ENCODE measurements around the gene ITGB2.
"Not testable (repeated sequence)": the region's sequence is repeated elsewhere in the genome, so short reads cannot be mapped to it uniquely, and the experiment has no call there.

Gene ITGB2

GRCh38 chr21:44926331-44927101 is 5.8 kb upstream of the ITGB2 start:
- DNase-seq (ENCODE audit: low spot score): peak; percentile 29

- DNase-seq (ENCODE audit: low spot score): no peak
Measured at GRCh38 chr21:44925378-44925755, 4.7 kb upstream of the ITGB2 start.

DNA sequence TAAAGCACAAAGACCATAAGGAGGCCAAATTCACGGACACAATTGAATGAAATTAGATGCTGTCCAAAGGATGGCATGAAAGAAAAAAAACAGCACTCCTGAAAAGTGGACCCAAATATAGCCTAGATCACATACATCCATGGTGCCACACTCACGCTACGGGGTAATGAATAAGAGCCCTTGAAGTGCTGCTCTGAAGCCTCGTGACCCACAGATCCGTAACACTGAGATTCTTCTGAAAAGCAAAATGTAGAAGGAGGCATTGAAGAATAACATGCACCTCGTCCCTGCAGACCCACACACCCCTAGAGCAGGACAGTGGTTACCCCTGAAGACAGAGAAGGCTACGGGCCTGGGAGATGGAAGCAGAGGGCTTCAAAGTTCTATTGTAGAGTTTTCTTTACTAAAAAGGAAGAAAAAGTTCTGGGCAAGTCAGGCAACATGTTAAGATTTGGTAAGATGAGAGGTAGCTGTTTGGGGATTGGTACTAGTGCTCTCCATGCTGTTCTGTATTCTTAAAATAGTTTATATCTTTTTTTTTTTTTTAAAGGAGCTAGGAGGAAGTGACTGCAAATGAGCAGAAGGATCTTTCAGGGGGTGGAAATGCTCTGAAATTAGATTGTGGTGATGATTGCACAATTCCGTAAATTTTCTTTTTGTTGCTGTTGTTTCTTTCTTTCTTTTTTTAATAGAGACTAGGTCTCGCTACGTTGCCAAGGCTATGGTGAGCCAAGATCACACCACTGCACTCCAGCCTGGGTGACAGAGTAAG is 4.1 kb upstream of the ITGB2 start:
- peak; percentile 54 for DNase-seq (ENCODE audit: low spot score)

GRCh38 chr21:44923480-44924084 is 2.9 kb upstream of the ITGB2 start:
- DNase-seq (ENCODE audit: low spot score): no peak

- DNase-seq (ENCODE audit: low spot score): no peak
Measured at GRCh38 chr21:44921928-44922327, 1.2 kb upstream of the ITGB2 start.

- no peak for DNase-seq (ENCODE audit: low spot score)
Measured at GRCh38 chr21:44919913-44920693, 596 bp downstream of the ITGB2 start.

- DNase-seq (ENCODE audit: low spot score): no peak
Measured at GRCh38 chr21:44919111-44919912, 1.4 kb downstream of the ITGB2 start.

- DNase-seq (ENCODE audit: low spot score): no peak
Measured at GRCh38 chr21:44918581-44919033, 2.1 kb downstream of the ITGB2 start.

DNA sequence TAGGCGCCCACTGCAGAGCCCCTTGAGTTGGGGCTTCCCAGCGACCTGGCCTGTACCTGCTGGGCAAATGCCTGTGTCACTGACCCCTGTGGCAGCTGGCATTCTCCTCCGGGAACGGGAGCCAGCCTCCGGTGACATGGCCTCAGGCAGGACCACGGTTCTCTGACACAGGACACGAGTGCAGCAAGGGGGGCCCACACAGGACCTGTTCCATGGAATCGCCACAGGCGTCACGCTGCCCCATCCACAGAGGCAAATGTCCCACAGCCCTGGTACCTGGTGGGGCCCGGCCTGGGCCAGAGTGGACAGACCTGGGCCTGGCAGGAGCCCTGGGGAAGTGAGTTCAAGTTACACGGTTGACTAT is 2.6 kb downstream of the ITGB2 start:
- no peak for DNase-seq (ENCODE audit: low spot score)

- DNase-seq (ENCODE audit: low spot score): no peak
Measured at GRCh38 chr21:44917446-44918106, 3.1 kb downstream of the ITGB2 start.

DNA sequence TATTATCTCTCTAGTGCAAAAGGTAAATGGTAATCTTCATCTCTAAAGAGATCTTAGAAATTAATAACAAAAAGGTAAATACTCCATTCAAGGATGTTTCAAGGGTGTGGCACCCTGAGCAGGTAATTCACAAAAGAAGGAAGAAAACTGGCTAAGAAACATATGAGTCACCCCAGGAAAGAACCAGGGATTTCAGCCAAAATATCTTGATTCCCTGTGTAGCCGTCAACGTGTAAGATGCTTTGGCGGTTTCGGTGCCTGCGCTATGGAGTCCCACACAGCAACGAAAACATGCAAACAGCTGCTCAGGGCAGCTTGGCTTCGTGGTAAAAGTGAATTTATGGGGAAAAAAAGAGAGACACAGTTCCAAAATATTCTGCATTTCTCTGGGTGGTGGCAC is 3.7 kb downstream of the ITGB2 start:
- DNase-seq (ENCODE audit: low spot score): no peak

GRCh38 chr21:44914176-44914874 is 6.4 kb downstream of the ITGB2 start:
- no peak for DNase-seq (ENCODE audit: low spot score)

- no peak for DNase-seq (ENCODE audit: low spot score)
Measured at GRCh38 chr21:44913425-44914175, 7.1 kb downstream of the ITGB2 start.

- DNase-seq (ENCODE audit: low spot score): not testable (repeated sequence)
Measured at GRCh38 chr21:44912506-44913412, 7.9 kb downstream of the ITGB2 start.

DNA sequence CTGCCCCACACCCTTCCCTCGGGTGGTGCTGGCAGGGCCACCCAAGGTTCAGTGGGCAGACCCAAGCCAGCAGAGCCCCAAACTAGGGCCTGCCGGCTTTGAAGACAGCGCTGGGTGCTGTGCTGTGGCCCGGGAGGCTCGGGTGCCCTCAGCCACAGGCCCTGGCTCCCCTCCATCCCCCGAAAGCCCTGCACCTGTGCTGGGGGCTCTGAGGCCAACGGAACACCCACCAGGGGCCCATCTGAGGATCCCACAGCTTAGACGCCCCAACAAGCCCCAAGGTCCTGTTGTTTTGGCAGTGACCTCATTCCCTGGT is 8.6 kb downstream of the ITGB2 start:
- no peak for DNase-seq (ENCODE audit: low spot score)

DNA sequence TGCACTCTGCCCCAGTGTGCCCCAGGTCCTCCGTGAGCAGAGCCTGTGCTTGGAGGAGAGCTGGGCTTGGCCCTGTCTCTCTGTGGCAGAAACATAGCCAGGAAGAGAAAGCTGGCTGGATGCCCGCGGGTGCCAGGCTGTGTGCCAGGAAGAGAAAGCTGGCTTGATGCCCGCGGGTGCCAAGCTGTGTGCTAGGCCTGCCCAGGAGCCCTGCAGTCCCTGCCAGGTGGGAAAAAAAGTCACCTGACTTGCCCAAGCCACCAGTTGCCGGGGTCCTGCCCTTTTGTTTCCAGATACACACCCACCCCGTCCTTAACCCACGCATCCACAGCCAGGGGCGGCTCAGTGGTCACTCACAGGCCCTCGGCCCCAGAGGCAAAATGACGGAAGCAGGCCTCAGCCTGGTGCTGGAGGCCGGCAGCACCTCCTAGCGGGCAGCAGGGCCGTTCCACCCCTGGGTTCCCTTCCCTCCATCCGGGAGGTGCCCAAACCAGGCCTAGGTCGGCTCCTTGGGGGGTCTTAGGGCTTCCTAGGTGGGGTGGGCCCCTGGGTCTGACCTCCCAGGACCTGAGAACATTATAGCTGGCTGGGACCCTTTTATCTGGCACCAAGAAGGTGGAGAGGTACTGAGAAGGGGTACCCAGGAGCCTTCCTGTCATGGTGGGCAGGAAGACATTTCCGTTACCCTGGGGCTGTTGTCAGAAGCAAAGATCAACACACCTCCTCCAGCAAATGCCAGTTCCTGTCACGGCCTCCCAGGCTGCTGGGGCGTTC is 9.1 kb downstream of the ITGB2 start:
- no peak for DNase-seq (ENCODE audit: low spot score)

- DNase-seq (ENCODE audit: low spot score): no peak
Measured at GRCh38 chr21:44911068-44911383, 9.7 kb downstream of the ITGB2 start.

Measured in AG08395 (cell line).